Right atrium auricular region (tissue), 2 donors: ENCODE results near the gene B3GNT3. TPM values are rescaled to one million over a fixed set of nuclear protein-coding genes. Genes with fewer than 3 reads are reported as not detected.

Source experiments
- DNase-seq: peaks from one replicate; pipeline ENCODE4 v3.0.0-alpha.2; 2019; ENCODE audit warnings: low spot score
- H3K27ac ChIP-seq, 2 donors: fragments of 200-600 bp; sonication (generic); 1 replicate in 1 of 2; 2 replicates in 1 of 2; pipeline ENCODE4 v1.5.1; 2016 to 2019
- H3K27me3 ChIP-seq, 2 donors: fragments of 200-600 bp; sonication (generic); one replicate each; pipeline versions ENCODE4 v1.5.1 to v1.6.0; 2017 to 2019
- H3K36me3 ChIP-seq: fragments of 200-600 bp; sonication (generic); one replicate; pipeline ENCODE4 v1.5.1; 2016
- H3K4me1 ChIP-seq, 2 donors: fragments of 200-600 bp; sonication (generic); one replicate each; pipeline versions ENCODE4 v1.5.1 to v1.6.0; 2017 to 2019
- H3K4me3 ChIP-seq, 2 donors: fragments of 200-600 bp; sonication (generic); 1 replicate in 1 of 2; 2 replicates in 1 of 2; pipeline ENCODE4 v1.5.1; 2017 to 2019; ENCODE audit warnings: mild to moderate bottlenecking in 1 of 2, moderate library complexity in 1 of 2
- H3K9me3 ChIP-seq, 2 donors: fragments of 200-600 bp; sonication (generic); one replicate each; pipeline ENCODE4 v1.5.1; 2019
- total RNA-seq, 2 donors: library from RNA; depleted of rRNA; stranded (reverse); fragments of >200 nt; gene quantifications; one replicate each; pipeline ENCODE4 v1.1.0, GENCODE V29; 2016
- TF ChIP-seq, protein P1 (sequence below), 2 donors: fragments of 200-600 bp; sonication (generic); IDR thresholded peaks; one replicate each; pipeline ENCODE4 v1.5.1; 2019; ENCODE audit warnings: antibody characterized with exemption in 2 of 2

B3GNT3 gene
- total RNA-seq, 2 donors from 2014 or later, result not detected

DNA sequence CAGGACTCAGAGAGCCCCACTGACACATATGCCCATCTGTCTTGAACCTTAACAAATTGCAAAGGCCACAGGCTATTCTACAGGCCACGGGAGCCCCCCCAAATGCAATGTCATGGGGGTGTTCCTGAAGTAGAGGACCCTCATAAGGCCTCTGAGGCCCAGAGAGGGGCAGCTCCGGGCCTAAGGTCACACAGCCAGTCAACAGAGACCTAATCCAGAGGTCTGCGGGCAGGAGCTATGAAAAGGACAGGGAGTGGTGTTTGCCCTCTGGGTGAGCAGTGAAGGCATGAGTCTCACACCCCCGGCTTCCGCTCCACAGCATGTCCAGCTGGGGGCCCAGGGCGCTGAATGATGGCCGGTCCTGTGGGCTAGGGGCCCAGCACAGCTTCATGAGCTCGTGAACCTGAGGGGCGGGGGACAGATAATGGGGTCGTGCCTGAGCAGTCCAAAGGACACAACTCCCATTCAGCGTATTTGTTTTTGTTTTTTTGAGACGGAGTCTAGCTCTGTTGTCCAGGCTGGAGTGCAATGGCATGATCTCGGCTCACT lies 31.6 kb downstream of the B3GNT3 start:
- Histone ChIP-seq H3K9me3 (no peaks in the 10 kb centered on the region), H3K4me3 (no peak overlapping the region), H3K4me1 (peaks cover 0 to 17% of the 10 kb centered on the region in 2 donors), H3K27me3 (peaks cover 0 to 6% of the 10 kb centered on the region in 2 donors), H3K36me3 (no peaks in the 10 kb centered on the region), H3K27ac (no peak overlapping the region)
- TF ChIP-seq, protein P1, sequence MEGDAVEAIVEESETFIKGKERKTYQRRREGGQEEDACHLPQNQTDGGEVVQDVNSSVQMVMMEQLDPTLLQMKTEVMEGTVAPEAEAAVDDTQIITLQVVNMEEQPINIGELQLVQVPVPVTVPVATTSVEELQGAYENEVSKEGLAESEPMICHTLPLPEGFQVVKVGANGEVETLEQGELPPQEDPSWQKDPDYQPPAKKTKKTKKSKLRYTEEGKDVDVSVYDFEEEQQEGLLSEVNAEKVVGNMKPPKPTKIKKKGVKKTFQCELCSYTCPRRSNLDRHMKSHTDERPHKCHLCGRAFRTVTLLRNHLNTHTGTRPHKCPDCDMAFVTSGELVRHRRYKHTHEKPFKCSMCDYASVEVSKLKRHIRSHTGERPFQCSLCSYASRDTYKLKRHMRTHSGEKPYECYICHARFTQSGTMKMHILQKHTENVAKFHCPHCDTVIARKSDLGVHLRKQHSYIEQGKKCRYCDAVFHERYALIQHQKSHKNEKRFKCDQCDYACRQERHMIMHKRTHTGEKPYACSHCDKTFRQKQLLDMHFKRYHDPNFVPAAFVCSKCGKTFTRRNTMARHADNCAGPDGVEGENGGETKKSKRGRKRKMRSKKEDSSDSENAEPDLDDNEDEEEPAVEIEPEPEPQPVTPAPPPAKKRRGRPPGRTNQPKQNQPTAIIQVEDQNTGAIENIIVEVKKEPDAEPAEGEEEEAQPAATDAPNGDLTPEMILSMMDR (IDR thresholded peaks at IDR 0.05), result no peak
- DNase-seq, result no peak

DNA sequence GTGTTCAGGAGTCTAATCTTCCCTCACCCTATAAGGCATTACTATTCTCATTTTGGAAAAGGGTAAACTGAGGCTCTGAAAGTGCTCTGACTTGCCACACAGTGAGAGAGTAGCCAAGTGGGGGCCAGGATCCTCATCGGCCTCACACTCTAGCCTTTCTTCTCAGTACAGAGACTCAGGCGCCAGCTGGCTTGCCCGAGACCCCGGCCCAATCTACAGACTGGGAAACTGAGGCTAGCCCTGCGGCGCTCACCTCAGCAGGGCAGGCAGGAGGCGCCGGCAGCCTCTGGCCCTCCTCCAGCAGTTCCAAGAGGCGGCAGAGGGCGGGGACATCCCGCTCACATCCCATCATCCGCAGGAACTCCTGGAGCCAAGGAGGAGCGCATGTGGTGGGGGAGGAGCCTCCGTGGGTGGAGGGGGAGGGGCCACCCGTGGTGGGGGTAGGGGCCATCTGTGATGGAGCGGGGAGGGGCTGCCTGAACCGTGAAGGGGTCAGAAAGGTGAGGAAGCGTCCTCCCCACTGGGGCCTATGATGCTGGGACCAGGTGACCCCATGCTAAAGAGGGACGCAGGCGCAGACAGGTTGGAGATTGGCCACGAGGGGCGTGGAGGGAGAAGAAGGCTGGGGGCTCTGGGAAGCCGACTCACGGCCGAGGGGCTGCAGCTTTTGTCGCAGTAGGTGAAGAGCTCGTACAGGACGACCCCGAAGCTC lies 35.1 kb downstream of the B3GNT3 start:
- DNase-seq, result no peak
- peaks cover 0 to 7% of the 10 kb centered on the region in 2 donors for H3K27me3 ChIP-seq
- no peak overlapping the region for H3K27ac ChIP-seq
- TF ChIP-seq, protein P1 (IDR thresholded peaks at IDR 0.05), result no peak
- peak overlapping the region in 1 of 2 donors; percentile 24 for H3K4me3 ChIP-seq
- no peaks in the 10 kb centered on the region for H3K9me3 ChIP-seq
- no peaks in the 10 kb centered on the region for H3K36me3 ChIP-seq
- H3K4me1 ChIP-seq, result peaks cover 0 to 19% of the 10 kb centered on the region in 2 donors

DNA sequence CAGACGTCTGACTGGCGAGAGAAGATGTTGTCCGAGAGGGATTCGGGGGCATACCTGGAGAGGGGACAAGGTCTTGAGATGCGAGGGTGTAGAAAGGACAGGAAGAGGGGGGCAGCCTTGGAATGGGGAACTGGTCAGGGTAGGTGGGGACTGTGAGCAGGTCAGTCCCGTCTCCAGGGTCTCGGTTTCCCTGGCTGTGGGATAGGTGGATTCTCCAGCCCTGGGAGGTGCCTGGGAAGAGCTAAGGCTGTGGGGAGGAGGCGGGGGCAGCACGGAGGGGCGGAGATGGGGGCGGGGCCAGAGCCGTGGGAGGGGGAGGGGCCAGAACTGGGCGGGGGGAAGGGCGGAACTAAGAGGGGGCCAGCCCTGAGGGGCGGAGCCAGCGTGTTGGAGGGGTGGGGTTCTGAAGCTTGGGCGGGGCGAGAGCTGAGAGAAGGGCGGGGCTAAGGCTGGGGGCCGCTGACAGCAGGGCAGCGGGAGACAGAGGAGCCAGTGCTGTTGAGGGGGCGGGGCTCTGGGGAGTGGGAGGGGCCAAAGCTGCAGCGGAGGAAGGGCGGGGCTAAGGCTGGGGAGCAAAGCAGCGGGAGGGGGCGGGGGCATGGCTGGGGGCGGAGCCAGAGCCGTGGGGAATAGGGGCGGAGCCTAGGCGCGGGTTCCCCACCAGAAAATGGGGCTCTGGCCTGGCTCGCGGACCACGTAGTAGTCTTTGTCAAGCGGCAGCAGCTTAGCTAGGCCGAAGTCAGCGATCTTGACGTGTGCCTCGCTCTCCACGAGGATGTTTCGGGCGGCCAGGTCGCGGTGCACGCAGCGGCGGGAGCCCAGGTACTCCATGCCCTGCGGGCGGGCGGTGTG lies 35.9 kb downstream of the B3GNT3 start:
- Histone ChIP-seq H3K4me3 (peak overlapping the region in 1 of 2 donors; percentile 36), H3K27me3 (peaks cover 0 to 7% of the 10 kb centered on the region in 2 donors), H3K4me1 (peaks cover 0 to 19% of the 10 kb centered on the region in 2 donors), H3K36me3 (no peaks in the 10 kb centered on the region), H3K9me3 (no peaks in the 10 kb centered on the region), H3K27ac (no peak overlapping the region)
- DNase-seq, result no peak
- TF ChIP-seq, protein P1 (IDR thresholded peaks at IDR 0.05), result no peak

DNA sequence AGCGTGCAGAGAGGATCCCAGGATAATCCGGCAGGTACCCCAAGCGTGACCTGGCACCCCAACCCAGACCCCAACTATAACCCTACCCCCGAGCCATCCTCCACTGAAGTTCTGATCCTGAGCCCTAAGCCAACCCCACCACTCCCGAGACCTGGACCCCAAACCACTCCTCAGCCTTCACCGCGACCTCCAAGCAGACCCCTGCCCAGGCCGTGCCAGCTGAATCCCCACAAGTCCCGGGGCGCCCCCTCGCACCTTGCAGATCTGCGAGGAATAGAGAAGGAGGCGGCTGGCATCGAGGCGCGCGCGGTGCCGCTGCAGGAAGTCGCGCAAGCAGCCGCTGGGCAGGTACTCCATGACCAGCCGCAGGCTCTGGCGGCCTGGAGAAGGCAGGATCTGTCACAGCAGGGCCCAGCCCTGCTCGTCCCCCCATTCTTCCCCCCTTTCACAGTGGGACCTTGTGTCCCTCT lies 36.5 kb downstream of the B3GNT3 start:
- H3K4me1 ChIP-seq, result peaks cover 0 to 19% of the 10 kb centered on the region in 2 donors
- H3K27ac ChIP-seq, result no peak overlapping the region
- no peak for DNase-seq
- H3K9me3 ChIP-seq, result no peaks in the 10 kb centered on the region
- no peaks in the 10 kb centered on the region for H3K36me3 ChIP-seq
- H3K27me3 ChIP-seq, result peaks cover 0 to 7% of the 10 kb centered on the region in 2 donors
- TF ChIP-seq, protein P1 (IDR thresholded peaks at IDR 0.05), result no peak
- H3K4me3 ChIP-seq, result peak overlapping the region in 1 of 2 donors; percentile 36

DNA sequence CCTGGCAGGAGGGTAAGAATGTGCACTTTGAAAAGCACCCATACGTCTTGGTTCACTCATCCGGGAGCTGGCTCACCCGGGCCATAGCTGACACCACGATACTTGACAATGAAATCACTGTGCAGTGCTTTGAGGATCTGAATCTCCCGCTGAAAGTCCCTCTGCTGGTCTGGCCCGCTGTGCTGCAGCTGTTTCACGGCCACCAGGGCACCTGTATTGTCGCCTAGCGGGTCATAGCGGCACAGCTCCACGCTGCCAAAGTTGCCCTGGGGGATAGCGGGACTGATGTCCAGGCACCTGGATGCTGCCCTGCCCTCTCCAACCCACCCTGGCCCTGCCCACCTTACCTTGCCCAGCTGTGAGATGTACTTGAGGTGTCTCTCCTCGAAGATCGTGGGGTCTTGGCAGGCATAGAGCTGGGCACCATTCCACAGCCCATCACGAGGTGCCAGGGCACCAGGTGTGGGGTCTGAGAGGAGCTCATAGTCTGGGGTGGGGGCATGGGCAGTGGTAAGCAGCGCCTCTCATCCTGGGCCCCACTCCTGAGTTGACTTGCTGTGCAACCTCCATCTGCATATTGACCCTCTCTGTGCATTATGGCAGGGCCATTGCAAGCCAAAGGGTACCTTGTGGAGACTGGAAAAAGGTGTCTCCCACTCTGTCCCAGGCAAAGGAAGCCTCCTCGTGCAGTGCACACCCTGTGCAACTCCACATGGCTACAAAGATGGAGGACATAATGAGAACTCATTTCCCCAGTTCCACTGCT lies 37.7 kb downstream of the B3GNT3 start:
- no peaks in the 10 kb centered on the region for H3K9me3 ChIP-seq
- no peak overlapping the region for H3K4me3 ChIP-seq
- DNase-seq, result no peak
- H3K36me3 ChIP-seq, result no peaks in the 10 kb centered on the region
- peaks cover 0 to 19% of the 10 kb centered on the region in 2 donors for H3K4me1 ChIP-seq
- TF ChIP-seq, protein P1 (IDR thresholded peaks at IDR 0.05), result no peak
- H3K27me3 ChIP-seq, result peaks cover 0 to 7% of the 10 kb centered on the region in 2 donors
- H3K27ac ChIP-seq, result no peak overlapping the region
